ENCODE results near the gene GINS1.
"Not testable (repeated sequence)": the region's sequence is repeated elsewhere in the genome, so short reads cannot be mapped to it uniquely, and the experiment has no call there.

GINS1 gene

DNA sequence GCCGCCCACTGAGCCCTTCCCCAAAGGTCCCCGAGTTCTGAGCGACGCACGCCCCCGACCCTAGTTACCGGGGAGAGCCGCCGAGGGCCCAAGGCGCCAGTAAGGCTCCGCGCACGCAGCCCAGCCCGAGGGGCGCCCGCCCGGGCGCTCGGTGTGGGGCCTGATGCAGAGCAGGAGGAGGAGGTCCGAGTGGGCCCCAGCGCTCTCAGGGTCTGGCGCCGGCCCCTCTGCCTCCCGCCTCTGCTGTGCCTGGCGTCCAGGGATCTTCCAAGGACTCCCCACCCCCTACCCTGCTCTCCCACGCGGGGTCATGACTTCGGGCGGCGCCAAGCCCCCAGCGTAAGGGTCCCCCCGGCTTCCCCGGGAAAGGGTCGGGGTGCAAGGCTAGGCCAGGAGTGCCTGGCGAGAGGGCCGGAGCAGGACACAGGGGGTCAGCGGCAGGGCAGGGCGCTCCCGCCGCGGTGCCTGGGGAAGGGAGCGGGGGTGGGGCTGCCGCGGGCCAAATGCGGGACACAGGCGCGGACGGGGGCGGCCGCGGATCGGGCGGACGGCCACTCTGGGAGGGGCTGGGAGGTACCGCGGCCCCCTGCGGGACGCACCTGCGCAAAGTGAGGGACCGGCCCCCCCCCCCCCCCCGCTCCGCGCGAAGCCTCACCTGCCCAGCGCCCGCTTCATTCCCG lies 17.5 kb upstream of the GINS1 start:
- peak in 23 of 56 donors; percentile 9 to 67 (median 45) for DNase-seq

DNA sequence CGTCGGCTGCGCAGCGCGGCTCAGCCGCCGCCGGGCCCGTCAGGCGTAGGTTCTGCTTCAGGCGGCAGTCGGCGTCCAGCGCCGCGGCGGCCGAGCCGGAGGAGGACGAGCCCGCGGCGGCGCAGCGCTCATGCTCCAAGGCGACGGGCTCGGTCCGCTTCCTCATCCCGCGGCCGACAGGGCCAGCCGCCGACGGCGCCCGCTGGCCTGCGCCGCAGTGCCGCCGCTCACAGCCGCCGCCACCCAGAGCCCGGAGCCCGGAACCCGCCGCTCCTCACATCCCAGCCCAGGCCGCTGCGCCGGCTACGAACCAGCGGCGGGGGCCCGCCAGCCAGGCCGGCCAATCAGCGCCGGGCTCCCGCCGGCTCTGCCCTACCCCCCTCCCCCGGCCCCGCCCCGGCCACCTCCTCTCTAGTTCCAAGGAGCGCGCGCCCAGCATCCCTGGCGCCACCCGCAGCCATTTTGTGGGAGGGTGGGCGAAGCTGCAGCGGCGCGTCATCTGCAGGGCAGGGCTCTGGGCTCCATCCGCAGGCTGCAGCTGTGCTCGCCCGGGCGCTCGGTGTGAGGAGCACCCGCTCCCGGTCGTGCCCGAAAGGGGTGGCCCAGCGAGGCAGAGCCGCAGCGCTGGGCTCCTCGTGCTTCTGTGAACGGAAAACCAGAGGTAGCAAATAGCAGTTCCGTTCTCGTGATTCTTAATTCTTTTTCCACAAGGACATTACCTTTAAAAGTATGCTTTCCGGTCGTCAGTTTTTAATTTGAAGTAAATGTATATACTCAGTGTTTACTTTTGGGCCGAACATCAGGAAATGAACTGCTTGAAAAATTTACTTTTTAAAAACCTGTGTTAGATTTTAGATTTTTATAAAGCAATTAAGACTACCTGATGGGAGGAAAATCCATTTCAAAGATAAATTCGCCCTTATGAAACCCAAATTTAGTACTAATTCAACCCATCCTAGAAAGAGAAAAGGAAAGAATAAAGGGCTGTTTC lies 16.6 kb upstream of the GINS1 start, which contains the start of gene ABHD12:
ABHD12 (minus strand) TSS at position 298 of the 991 bp plus-strand sequence; CDS start at position 166, 132 bp downstream.
- peak; percentile 47 to 97 (median 93) for DNase-seq

GRCh38 chr20:25394276-25394675 lies 13.2 kb upstream of the GINS1 start:
- peak in 3 of 56 donors; percentile 5 to 40 (median 18) for DNase-seq

DNA sequence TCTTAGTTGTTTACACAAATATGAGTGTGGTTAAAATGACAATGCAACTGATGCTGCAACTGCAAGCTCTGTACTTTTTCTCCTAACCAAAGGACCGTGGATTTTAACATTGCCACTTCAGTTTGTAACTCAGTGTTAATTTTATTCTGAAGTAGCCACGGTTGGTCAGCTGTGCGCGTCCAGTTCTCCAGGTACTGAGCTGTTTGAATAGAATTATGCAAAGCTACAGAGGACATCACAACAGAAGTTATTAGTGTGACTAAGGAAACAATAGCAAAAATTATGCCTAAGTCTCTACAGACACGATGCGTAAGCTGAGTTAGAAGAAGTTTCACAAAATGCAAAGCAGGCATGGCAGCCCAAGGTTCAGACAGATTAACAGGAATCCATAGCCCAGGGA lies 12.5 kb upstream of the GINS1 start:
- DNase-seq, result no peak

DNA sequence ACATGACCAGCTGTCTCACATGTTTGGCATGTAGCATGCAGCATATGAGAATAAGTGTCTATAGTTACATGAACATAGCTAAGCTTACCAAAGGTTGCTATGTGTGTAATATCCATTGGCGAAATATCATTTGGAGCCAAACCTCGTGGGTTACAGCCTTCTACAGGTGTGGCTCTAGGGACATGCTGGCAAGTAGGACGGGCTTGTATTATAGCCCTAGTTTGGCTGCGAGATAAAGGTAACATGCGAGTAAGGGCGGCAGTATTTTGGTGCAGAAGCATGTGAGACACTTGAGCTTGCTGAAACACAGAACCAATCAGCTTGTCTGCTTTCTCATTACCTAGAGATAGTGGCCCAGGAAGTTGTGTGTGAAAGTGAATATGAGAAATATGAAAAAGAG lies 10.4 kb upstream of the GINS1 start:
- no peak for DNase-seq

DNA sequence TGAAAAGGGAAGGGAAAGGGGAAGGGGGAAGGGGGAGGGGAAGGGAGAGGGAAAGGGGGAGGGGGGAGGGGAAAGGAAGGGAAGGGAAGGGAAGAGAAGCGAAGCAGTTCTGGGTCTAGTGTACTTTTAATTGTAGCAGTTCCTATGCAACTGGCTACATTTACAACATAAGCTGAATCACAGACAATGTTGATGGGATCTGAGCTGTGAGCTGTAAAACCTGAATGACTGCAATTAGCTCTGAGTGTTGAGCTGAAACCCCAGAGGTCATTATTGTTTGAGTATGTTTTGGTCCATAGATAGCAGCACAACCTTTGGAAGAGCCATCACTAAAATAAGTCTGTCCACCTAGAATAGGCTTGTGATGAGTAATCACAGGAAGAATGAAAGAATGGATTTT lies 9.7 kb upstream of the GINS1 start:
- DNase-seq, result no peak

DNA sequence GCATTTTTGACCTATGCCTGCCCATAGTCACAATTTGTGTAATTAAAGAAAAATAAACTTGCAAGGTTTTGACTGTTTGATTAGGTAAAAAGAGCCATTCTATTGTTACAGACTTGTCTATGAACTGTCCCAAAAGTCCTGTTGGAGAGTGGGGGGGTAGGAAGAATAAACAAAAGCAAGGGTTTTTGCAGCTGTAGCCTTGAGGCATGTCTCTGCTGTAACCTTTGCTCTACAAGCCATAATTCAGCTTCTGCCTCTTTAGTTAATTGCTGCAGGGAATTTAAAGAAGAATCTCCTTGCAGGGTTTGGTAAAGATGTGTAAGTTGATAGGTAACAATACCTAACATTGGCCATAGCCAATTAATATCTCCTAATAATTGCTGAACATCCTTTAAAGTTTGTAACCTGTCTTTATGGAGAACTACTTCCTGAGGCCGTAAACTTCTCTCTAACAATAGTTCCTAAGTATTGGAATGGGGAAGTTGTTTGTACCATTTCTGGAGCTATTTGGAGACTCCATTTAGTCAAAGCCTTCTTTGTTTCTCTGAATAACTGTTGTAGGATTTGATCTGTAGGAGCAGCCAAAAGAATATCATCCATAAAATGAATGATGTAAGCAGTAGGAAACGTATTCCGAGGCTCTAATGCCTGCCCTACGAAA lies 9.0 kb upstream of the GINS1 start:
- DNase-seq, result no peak

DNA sequence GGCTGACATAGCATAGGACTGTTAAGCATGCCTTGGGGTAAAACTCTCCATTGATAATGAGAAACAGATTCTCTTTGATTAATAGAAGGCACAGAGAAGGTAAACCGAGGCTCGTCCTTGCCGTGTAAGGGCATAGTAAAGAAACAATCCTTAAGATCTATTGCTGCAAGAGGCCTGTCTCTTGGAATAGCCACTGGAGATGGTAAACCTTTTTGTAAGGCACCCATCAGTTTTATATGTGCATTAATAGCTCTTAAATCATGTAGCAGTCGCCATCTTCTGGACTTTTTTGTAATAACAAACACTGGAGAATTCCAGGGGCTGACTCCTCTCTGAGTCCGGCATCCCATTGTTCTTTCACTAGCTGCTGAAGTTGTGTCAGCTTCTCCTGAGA lies 8.4 kb upstream of the GINS1 start:
- DNase-seq, result peak in 25 of 56 donors; percentile 5 to 91 (median 26)

DNA sequence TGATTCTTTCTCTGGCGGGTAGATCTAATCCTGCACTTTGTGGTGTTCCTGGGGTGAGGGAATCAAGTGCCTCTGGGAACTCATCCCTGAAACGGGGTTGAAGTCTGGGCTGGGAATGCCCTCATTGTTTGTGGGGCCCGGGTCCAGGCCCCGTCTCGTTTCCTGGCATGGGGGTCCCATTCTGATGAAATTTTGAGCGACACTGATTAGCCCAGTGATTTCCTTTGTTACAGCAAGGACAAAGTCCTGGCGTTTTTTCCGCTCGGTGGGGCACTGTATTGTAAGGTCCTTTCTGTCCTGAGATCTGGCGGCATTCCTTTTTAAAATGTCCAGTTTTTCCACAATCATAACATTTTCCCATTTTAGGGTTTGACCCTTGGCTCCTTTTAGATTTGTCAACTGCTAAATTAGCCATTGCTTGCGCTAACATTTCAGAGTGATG lies 7.2 kb upstream of the GINS1 start:
- DNase-seq, result not testable (repeated sequence)

- no peak for DNase-seq
Observed at GRCh38 chr20:25402583-25402982, 4.9 kb upstream of the GINS1 start.

DNA sequence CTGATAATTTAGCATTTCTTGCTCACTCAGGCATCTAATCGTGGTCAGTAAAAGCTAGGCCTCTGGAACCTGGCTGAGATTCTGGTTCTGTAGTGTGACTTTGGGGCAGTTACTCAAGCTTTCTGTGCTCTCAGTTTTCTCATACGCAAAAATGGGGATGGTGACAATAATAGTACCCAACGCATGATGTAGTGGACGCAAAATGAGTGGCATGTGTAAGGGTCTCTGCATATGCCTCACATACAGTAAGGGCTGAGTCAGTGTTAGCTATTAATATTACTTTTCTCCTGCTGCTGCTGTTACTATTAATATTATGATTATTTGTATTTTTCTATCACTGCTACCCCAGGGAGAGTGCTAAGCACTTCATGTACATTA lies 686 bp downstream of the GINS1 start:
- DNase-seq, result no peak

DNA sequence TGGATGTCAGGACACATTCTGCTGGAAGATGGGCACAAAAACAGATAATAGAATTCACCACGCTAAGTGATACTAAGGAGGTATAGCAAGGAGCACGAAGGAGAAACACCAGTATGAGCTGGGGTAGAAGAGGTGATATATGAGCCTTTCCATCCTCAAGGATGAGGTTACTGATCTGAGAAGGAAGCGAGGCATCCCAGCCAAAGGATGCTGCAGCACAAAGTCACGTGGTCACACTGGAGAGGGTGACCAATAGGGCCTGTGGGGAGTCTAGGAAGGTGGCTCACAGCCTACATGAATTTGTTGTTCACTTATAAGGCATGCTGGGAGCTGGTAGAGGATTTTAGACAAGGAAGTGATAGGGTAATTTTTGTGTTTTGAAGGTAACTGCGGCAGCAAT lies 1.4 kb downstream of the GINS1 start:
- DNase-seq, result no peak

GRCh38 chr20:25418776-25419175 lies 11.3 kb downstream of the GINS1 start:
- DNase-seq, result no peak

- no peak for DNase-seq
Observed at GRCh38 chr20:25421102-25421501, 13.6 kb downstream of the GINS1 start.

GRCh38 chr20:25422032-25422431 lies 14.6 kb downstream of the GINS1 start:
- DNase-seq, result no peak

DNA sequence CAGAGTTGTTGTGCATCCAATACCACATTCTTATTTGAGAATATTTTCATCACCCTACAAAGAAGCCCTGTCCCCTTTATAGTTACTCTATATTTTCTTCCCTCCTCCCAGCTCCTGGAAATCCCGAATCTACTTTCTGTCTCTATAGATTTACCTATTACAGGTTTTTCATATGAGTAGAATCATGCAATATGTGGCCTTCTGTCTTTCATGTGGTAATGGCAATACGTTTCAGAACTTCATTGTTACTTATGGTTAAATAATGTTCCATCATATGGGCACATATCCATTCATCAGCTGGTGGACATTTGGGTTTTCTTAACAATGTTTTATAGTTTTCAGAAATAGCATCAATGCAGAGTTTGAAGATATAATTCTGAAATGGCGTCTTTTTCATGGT lies 17.1 kb downstream of the GINS1 start:
- DNase-seq, result no peak

GRCh38 chr20:25437153-25437581 lies 29.7 kb downstream of the GINS1 start:
- DNase-seq, result no peak

DNA sequence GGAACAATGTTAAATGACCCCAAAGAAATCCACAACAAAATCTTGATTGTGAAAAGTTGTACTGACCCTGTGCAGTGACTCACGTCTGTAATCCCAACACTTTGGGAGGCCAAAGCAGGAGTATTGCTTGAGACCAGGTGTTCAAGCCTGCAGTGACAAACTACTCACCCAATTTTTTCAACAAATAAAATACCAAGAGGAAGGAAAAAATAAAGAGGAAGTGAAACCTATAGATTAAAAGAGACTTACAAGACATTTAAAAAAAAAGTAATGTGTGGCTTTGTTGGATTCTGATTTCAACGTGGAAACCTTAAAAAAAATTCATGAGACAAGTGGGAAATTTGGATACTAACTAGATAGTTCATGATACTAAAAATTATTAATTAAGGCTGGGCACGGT lies 31.9 kb downstream of the GINS1 start:
- no peak for DNase-seq

DNA sequence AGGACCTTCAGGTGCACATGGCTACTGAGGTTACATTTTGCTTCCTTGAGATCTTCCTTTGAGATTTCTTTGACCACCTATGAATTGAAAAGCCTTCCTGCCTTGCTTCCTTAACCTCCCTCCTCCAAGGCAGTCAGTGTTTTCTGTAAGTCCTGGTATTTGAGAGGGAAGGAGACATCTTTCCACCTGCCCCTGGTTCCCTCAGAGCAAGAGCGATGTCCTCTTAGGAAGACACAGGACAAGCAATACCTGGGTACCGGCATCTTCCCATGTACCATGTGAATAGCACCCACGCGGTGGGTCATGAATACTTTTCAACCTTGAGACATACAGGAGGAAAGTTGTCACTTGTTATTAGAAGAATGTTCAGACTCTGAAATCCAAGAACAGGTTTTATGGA lies 37.1 kb downstream of the GINS1 start:
- no peak for DNase-seq

DNA sequence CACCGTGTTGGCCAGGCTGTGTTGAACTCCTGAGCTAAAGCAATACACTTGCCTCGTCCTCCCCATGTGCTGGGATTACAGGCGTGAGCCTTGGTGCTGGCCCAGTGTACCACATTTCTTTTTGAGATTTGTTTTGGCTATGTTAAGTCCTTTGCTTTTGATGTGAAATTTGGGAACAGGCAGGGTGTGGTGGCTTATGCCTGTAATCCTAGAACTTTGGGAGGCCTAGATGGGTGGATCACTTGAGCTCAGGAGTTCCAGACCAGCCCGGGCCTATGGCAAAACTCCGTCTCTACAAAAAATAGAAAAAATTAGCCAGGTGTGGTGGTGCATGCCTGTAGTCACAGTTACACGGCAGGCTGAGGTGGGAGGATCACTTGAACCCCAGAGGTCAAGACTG lies 40.2 kb downstream of the GINS1 start:
- DNase-seq, result no peak

- no peak for DNase-seq
Observed at GRCh38 chr20:25452333-25452732, 44.9 kb downstream of the GINS1 start.

All from amygdala (tissue), 56 donors.